Endodermal cell (in vitro differentiated cells): Measurements from ENCODE around the gene IKZF1. TPM values are rescaled to one million over a fixed set of nuclear protein-coding genes. Genes with fewer than 3 reads are reported as not detected.

Experiments
- DNase-seq: peaks from one replicate; pipeline ENCODE4 v3.0.0-alpha.2; 2017
- H3K27ac ChIP-seq: 2 replicates; pipeline ENCODE4 v1.5.1; 2013; ENCODE audit warnings: mild to moderate bottlenecking, low read depth, low read length, moderate library complexity
- H3K27me3 ChIP-seq: 2 replicates; pipeline ENCODE4 v1.6.1; 2013; ENCODE audit warnings: mild to moderate bottlenecking, low read length, moderate library complexity; ENCODE audit not compliant: insufficient read depth, control insufficient read depth, poor library complexity, severe bottlenecking
- H3K36me3 ChIP-seq: 2 replicates; pipeline ENCODE4 v1.7.0; 2013; ENCODE audit warnings: mild to moderate bottlenecking, low read length, moderate library complexity; ENCODE audit not compliant: control insufficient read depth, insufficient read depth
- H3K4me1 ChIP-seq: one replicate; pipeline ENCODE4 v1.7.0; 2013; ENCODE audit warnings: low read length; ENCODE audit not compliant: control insufficient read depth, insufficient read depth
- H3K4me3 ChIP-seq: 2 replicates; pipeline ENCODE4 v1.5.1; 2013; ENCODE audit warnings: mild to moderate bottlenecking, low read length, moderate library complexity
- H3K9ac ChIP-seq: 2 replicates; pipeline ENCODE4 v1.6.1; 2013; ENCODE audit warnings: mild to moderate bottlenecking, low read length, moderate library complexity; ENCODE audit not compliant: poor library complexity, severe bottlenecking; ENCODE audit errors: extremely low read depth
- H3K9me3 ChIP-seq: 2 replicates; pipeline ENCODE4 v1.6.1; 2013; ENCODE audit warnings: mild to moderate bottlenecking, low read length, moderate library complexity; ENCODE audit not compliant: control insufficient read depth
- H3K27ac Mint-ChIP-seq: 2 replicates; pipeline ENCODE4 v1.8.0; 2020; ENCODE audit warnings: mixed read lengths
- H3K27me3 Mint-ChIP-seq: 2 replicates; pipeline ENCODE4 v1.8.0; 2021; ENCODE audit warnings: mild to moderate bottlenecking, mixed read lengths; ENCODE audit not compliant: insufficient read depth
- H3K36me3 Mint-ChIP-seq: 2 replicates; pipeline ENCODE4 v1.8.0; 2020; ENCODE audit warnings: low read depth, mixed read lengths
- H3K4me1 Mint-ChIP-seq: 2 replicates; pipeline ENCODE4 v1.8.0; 2020; ENCODE audit warnings: mixed read lengths
- H3K4me3 Mint-ChIP-seq: 2 replicates; pipeline ENCODE4 v1.8.0; 2020; ENCODE audit warnings: mild to moderate bottlenecking, moderate library complexity, mixed read lengths
- H3K9me3 Mint-ChIP-seq: 2 replicates; pipeline ENCODE4 v1.8.0; 2020; ENCODE audit warnings: mild to moderate bottlenecking, mixed read lengths
- WGBS, 2 experiments: methylation state at CpG; one replicate each; pipeline versions ENCODE4 v1.1.5 to v1.1.7; 2013; ENCODE audit warnings: missing lambda C conversion rate in 2 of 2, mixed read lengths in 1 of 2; ENCODE audit not compliant: insufficient coverage in 1 of 2, insufficient read length in 1 of 2; 5-methylcytosine and 5-hydroxymethylcytosine counted together
- total RNA-seq, 2 donors: library from RNA; stranded (reverse); fragmentation: NEBNext Ultra II Directional in 1 of 2; extraction: Animal tissue kit (Norgen Biotek cat#: 25700) in 1 of 2; gene quantifications; 2 replicates in 1 of 2; 3 replicates in 1 of 2; pipeline ENCODE4 v1.2.1, GENCODE V29; 2021
- TF ChIP-seq, protein P1 (sequence below): fragments of 200-600 bp; sonication (generic); conservative IDR thresholded peaks from 2 replicates; pipeline ENCODE4 v1.5.0; 2021; ENCODE audit warnings: antibody characterized with exemption, mild to moderate bottlenecking

The IKZF1 gene
- total RNA-seq, 2 donors from 2014 or later = 0.44 to 0.55 TPM

DNA sequence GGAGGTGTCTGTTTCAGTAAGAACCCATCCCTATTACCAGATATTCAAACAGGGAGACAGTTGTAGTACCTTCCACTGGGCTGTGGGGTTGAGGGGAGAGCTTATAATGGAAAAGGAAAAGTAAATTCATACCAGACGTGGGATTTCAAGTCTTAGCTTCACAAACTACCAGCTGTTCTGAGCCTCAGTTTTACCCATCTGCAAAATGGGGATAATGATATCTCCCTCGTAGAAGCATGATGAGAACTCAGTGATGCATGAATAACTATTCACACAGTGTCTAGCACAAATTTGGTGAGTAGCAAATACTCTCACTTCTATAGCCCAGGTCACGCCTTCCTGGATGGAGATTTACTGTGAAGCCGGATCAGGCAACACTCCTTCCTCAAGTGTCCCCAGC, 29.1 kb upstream of the IKZF1 start:
- Mint-ChIP-seq H3K27me3 (no peaks in the 10 kb centered on the region), H3K4me3 (no peak overlapping the region), H3K9me3 (no peaks in the 10 kb centered on the region), H3K36me3 (no peaks in the 10 kb centered on the region), H3K27ac (no peak overlapping the region), H3K4me1 (no peaks in the 10 kb centered on the region)
- DNase-seq = no peak
- no peaks in the 10 kb centered on the region for H3K36me3 ChIP-seq
- H3K9ac ChIP-seq = no peak overlapping the region
- no peaks in the 10 kb centered on the region for H3K9me3 ChIP-seq
- no peak overlapping the region for H3K4me3 ChIP-seq
- TF ChIP-seq, protein P1, sequence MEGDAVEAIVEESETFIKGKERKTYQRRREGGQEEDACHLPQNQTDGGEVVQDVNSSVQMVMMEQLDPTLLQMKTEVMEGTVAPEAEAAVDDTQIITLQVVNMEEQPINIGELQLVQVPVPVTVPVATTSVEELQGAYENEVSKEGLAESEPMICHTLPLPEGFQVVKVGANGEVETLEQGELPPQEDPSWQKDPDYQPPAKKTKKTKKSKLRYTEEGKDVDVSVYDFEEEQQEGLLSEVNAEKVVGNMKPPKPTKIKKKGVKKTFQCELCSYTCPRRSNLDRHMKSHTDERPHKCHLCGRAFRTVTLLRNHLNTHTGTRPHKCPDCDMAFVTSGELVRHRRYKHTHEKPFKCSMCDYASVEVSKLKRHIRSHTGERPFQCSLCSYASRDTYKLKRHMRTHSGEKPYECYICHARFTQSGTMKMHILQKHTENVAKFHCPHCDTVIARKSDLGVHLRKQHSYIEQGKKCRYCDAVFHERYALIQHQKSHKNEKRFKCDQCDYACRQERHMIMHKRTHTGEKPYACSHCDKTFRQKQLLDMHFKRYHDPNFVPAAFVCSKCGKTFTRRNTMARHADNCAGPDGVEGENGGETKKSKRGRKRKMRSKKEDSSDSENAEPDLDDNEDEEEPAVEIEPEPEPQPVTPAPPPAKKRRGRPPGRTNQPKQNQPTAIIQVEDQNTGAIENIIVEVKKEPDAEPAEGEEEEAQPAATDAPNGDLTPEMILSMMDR = no peak
- no peaks in the 10 kb centered on the region for H3K4me1 ChIP-seq
- no peak overlapping the region for H3K27ac ChIP-seq
- no peaks in the 10 kb centered on the region for H3K27me3 ChIP-seq
- 81 to 86% methylated on average over 2 to 4 of the region's 4 CpGs for WGBS, 2 experiments

DNA sequence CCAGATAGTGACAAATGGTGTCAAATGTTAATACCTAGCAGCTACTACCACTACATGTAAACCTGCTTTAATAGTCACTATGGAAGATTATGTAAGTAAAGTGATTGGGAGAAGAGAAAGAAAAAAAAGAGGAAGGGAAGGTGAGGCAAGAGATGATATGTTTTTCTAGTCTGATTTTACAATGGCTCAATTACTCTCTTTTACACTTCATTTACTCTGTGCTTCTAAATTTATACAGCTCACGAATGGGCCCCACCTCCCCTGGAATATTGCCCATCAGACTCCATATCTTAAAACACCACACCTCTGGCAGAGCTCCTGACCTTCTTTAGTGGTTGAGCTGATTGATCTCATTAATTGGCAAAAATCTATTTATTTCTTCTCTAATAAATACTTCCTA, 28.0 kb upstream of the IKZF1 start:
- Mint-ChIP-seq H3K4me3 (no peak overlapping the region), H3K4me1 (no peaks in the 10 kb centered on the region), H3K9me3 (no peaks in the 10 kb centered on the region), H3K27me3 (no peaks in the 10 kb centered on the region), H3K36me3 (no peaks in the 10 kb centered on the region), H3K27ac (no peak overlapping the region)
- DNase-seq = no peak
- Histone ChIP-seq H3K36me3 (no peaks in the 10 kb centered on the region), H3K4me1 (no peaks in the 10 kb centered on the region), H3K4me3 (no peak overlapping the region), H3K9me3 (no peaks in the 10 kb centered on the region), H3K9ac (no peak overlapping the region), H3K27ac (no peak overlapping the region), H3K27me3 (no peaks in the 10 kb centered on the region)
- TF ChIP-seq, protein P1 = no peak
- 94% methylated on average over 1 of the region's 1 CpG; no CpG with 5 or more reads in 1 of the 2 experiments for WGBS, 2 experiments

DNA sequence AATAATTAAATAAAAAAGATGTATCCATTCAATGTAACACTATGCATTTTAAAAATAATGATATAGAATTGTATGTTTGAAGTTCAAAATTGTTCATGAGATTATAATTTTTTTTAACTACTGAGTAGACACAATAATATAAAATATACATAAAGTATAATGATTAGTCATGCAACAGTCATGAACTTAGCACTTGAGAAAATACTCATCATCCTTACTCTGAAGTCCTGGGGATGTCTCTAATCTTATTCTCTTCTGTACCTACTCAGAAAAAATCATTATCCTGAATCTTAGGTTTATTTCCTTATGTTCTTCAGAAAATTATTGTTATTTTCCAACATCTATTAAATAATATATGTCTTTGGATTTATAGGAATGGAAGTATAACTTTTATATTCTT, 26.4 kb upstream of the IKZF1 start:
- no peak overlapping the region for H3K4me3 Mint-ChIP-seq

More for the DNA sequence above, 26.4 kb upstream of the IKZF1 start:
- no peaks in the 10 kb centered on the region for H3K27me3 Mint-ChIP-seq
- no peak overlapping the region for H3K27ac Mint-ChIP-seq
- H3K9ac ChIP-seq = no peak overlapping the region
- TF ChIP-seq, protein P1 = no peak
- H3K36me3 Mint-ChIP-seq = no peaks in the 10 kb centered on the region
- H3K4me1 ChIP-seq = no peaks in the 10 kb centered on the region
- H3K9me3 Mint-ChIP-seq = no peaks in the 10 kb centered on the region
- no peaks in the 10 kb centered on the region for H3K9me3 ChIP-seq
- H3K4me1 Mint-ChIP-seq = no peaks in the 10 kb centered on the region
- H3K27me3 ChIP-seq = no peaks in the 10 kb centered on the region
- H3K4me3 ChIP-seq = no peak overlapping the region
- no peak overlapping the region for H3K27ac ChIP-seq
- DNase-seq = no peak
- no peaks in the 10 kb centered on the region for H3K36me3 ChIP-seq
